ENCODE results near the gene MAN2A2.

The MAN2A2 gene

GRCh38 chr15:90877996-90878395 is 25.1 kb upstream of the MAN2A2 start:
- Mint-ChIP-seq H3K36me3 (peaks cover 8% of the 10 kb centered on the region), H3K9me3 (no peaks in the 10 kb centered on the region), H3K27ac (no peak overlapping the region), H3K4me1 (peaks cover 14% of the 10 kb centered on the region), H3K27me3 (no peaks in the 10 kb centered on the region), H3K4me3 (no peak overlapping the region)

GRCh38 chr15:90878660-90879059 is 24.4 kb upstream of the MAN2A2 start:
- no peak overlapping the region for H3K4me3 Mint-ChIP-seq
- H3K4me1 Mint-ChIP-seq = peaks cover 10% of the 10 kb centered on the region
- H3K27ac Mint-ChIP-seq = no peak overlapping the region
- H3K9me3 Mint-ChIP-seq = no peaks in the 10 kb centered on the region
- peaks cover 8% of the 10 kb centered on the region for H3K36me3 Mint-ChIP-seq
- no peaks in the 10 kb centered on the region for H3K27me3 Mint-ChIP-seq

- Mint-ChIP-seq H3K27me3 (peaks cover under 1% of the 10 kb centered on the region), H3K27ac (no peak overlapping the region), H3K4me3 (no peak overlapping the region), H3K9me3 (no peaks in the 10 kb centered on the region), H3K36me3 (peaks cover 8% of the 10 kb centered on the region), H3K4me1 (peaks cover 1% of the 10 kb centered on the region)
Measured at GRCh38 chr15:90879730-90880366, 23.3 kb upstream of the MAN2A2 start.

GRCh38 chr15:90880381-90881145 is 22.5 kb upstream of the MAN2A2 start:
- no peaks in the 10 kb centered on the region for H3K9me3 Mint-ChIP-seq
- peaks cover 8% of the 10 kb centered on the region for H3K36me3 Mint-ChIP-seq
- no peak overlapping the region for H3K4me3 Mint-ChIP-seq
- no peak overlapping the region for H3K27ac Mint-ChIP-seq
- peaks cover 8% of the 10 kb centered on the region for H3K4me1 Mint-ChIP-seq
- peaks cover 3% of the 10 kb centered on the region for H3K27me3 Mint-ChIP-seq

- Mint-ChIP-seq H3K4me3 (no peak overlapping the region), H3K4me1 (peaks cover 12% of the 10 kb centered on the region), H3K36me3 (peaks cover 8% of the 10 kb centered on the region), H3K27me3 (peaks cover 3% of the 10 kb centered on the region), H3K27ac (no peak overlapping the region), H3K9me3 (no peaks in the 10 kb centered on the region)
Measured at GRCh38 chr15:90881181-90881977, 21.7 kb upstream of the MAN2A2 start.

- H3K9me3 Mint-ChIP-seq = no peaks in the 10 kb centered on the region
- H3K27ac Mint-ChIP-seq = no peak overlapping the region
- peaks cover 3% of the 10 kb centered on the region for H3K27me3 Mint-ChIP-seq
- H3K4me3 Mint-ChIP-seq = no peak overlapping the region
- peaks cover 12% of the 10 kb centered on the region for H3K4me1 Mint-ChIP-seq
- H3K36me3 Mint-ChIP-seq = peaks cover 8% of the 10 kb centered on the region
Measured at GRCh38 chr15:90881978-90882721, 21.0 kb upstream of the MAN2A2 start.

- H3K27me3 Mint-ChIP-seq = peaks cover 3% of the 10 kb centered on the region
- H3K36me3 Mint-ChIP-seq = peaks cover 8% of the 10 kb centered on the region
- H3K27ac Mint-ChIP-seq = no peak overlapping the region
- H3K4me1 Mint-ChIP-seq = peaks cover 12% of the 10 kb centered on the region
- no peaks in the 10 kb centered on the region for H3K9me3 Mint-ChIP-seq
- H3K4me3 Mint-ChIP-seq = no peak overlapping the region
Measured at GRCh38 chr15:90882781-90883525, 20.1 kb upstream of the MAN2A2 start.

GRCh38 chr15:90883526-90883975 is 19.6 kb upstream of the MAN2A2 start:
- Mint-ChIP-seq H3K27ac (no peak overlapping the region), H3K9me3 (no peaks in the 10 kb centered on the region), H3K27me3 (peaks cover 3% of the 10 kb centered on the region), H3K4me3 (no peak overlapping the region), H3K36me3 (peaks cover 6% of the 10 kb centered on the region), H3K4me1 (peaks cover 12% of the 10 kb centered on the region)

- Mint-ChIP-seq H3K4me3 (peak within 1 kb of the TSS; percentile 15), H3K36me3 (peaks cover 6% of the 10 kb centered on the region), H3K4me1 (peaks cover 12% of the 10 kb centered on the region)
Measured at GRCh38 chr15:90883976-90884718, 19.0 kb upstream of the MAN2A2 start, which contains the start of gene FES. Gene FES (plus strand): TSS chr15:90884504. CDS start chr15:90885046, 542 bp downstream.

GRCh38 chr15:90884719-90885431 is 18.2 kb upstream of the MAN2A2 start:
- Mint-ChIP-seq H3K4me1 (peaks cover 12% of the 10 kb centered on the region), H3K27me3 (peaks cover 3% of the 10 kb centered on the region), H3K36me3 (peaks cover 2% of the 10 kb centered on the region), H3K4me3 (peak overlapping the region; percentile 15), H3K9me3 (no peaks in the 10 kb centered on the region), H3K27ac (no peak overlapping the region)

More at GRCh38 chr15:90883976-90884718, 19.0 kb upstream of the MAN2A2 start, which contains the start of gene FES:
- Mint-ChIP-seq H3K9me3 (no peaks in the 10 kb centered on the region), H3K27me3 (peaks cover 3% of the 10 kb centered on the region), H3K27ac (no peak within 1 kb of the TSS)

GRCh38 chr15:90885432-90886290 is 17.4 kb upstream of the MAN2A2 start:
- Mint-ChIP-seq H3K27ac (no peak overlapping the region), H3K4me3 (peak overlapping the region; percentile 15), H3K4me1 (peaks cover 12% of the 10 kb centered on the region), H3K27me3 (peaks cover 3% of the 10 kb centered on the region), H3K9me3 (no peaks in the 10 kb centered on the region), H3K36me3 (peaks cover 2% of the 10 kb centered on the region)

- H3K27ac Mint-ChIP-seq = no peak overlapping the region
- H3K36me3 Mint-ChIP-seq = peaks cover 2% of the 10 kb centered on the region
- H3K4me3 Mint-ChIP-seq = no peak overlapping the region
- H3K9me3 Mint-ChIP-seq = no peaks in the 10 kb centered on the region
- H3K27me3 Mint-ChIP-seq = peaks cover 3% of the 10 kb centered on the region
- peaks cover 12% of the 10 kb centered on the region for H3K4me1 Mint-ChIP-seq
Measured at GRCh38 chr15:90886291-90886614, 16.8 kb upstream of the MAN2A2 start.

- H3K9me3 Mint-ChIP-seq = no peaks in the 10 kb centered on the region
- no peak overlapping the region for H3K4me3 Mint-ChIP-seq
- peaks cover 12% of the 10 kb centered on the region for H3K4me1 Mint-ChIP-seq
- H3K27ac Mint-ChIP-seq = no peak overlapping the region
- peaks cover 3% of the 10 kb centered on the region for H3K27me3 Mint-ChIP-seq
- peaks cover 2% of the 10 kb centered on the region for H3K36me3 Mint-ChIP-seq
Measured at GRCh38 chr15:90887037-90887481, 16.0 kb upstream of the MAN2A2 start.

Data from activated naive CD4-positive, alpha-beta T cell treated with anti-CD3 and anti-CD28 coated beads, Interleukin-2, amount 50 U/mL, for 24 hours (primary cell).